Endothelial cell of umbilical vein (primary cell): ENCODE measurements around the gene ASAP2. TPM values are rescaled to one million over a fixed set of nuclear protein-coding genes. Genes with fewer than 3 reads are reported as not detected.

ENCODE experiments used
- BruUV-seq: library from RNA; stranded (reverse); fragments of 400-500 nt; replicated peaks from 2 replicates; lab custom pipeline; 2021; lab: Mats Ljungman, UMichigan
- CTCF ChIA-PET: fragments of 300-600, 350-600 bp; sonication (Branson Sonifier 250); formaldehyde crosslinking; loops from one replicate; lab custom pipeline; 2021; ENCODE audit warnings: antibody characterized with exemption, inconsistent platforms; lab: Charles Lee
- POLR2A ChIA-PET: fragments of 300-600, 350-600 bp; sonication (Branson Sonifier 250); formaldehyde crosslinking; loops from one replicate; lab custom pipeline; 2021; ENCODE audit warnings: antibody characterized with exemption, inconsistent platforms; lab: Charles Lee
- DNase-seq: peaks from one replicate; pipeline ENCODE4 v3.0.0-alpha.2; 2011; ENCODE audit warnings: low read depth, low spot score
- FAIRE-seq: peaks from 2 replicates; lab custom pipeline; 2011; peaks lifted over from hg19 to GRCh38; lab: Jason Lieb, UNC
- H2AFZ ChIP-seq: 2 replicates; pipeline ENCODE4 v1.6.0; 2012; ENCODE audit warnings: low read depth, low read length, control low read depth, inconsistent platforms
- H3K27ac ChIP-seq: 2 replicates; pipeline ENCODE4 v1.5.1; 2011; ENCODE audit warnings: low read depth, mild to moderate bottlenecking, control low read depth, low read length, moderate library complexity; ENCODE audit not compliant: insufficient read depth
- H3K27me3 ChIP-seq, 2 experiments: 2 replicates each; pipeline versions ENCODE4 v1.6.0 to v1.6.1; 2011; ENCODE audit warnings: low read length in 2 of 2, mixed read lengths in 1 of 2; ENCODE audit not compliant: control insufficient read depth in 2 of 2, insufficient read depth in 2 of 2
- H3K36me3 ChIP-seq, 2 experiments: 2 replicates in 1 of 2; 3 replicates in 1 of 2; pipeline ENCODE4 v1.5.1; 2011; ENCODE audit warnings: low read length in 2 of 2, mild to moderate bottlenecking in 1 of 2, moderate library complexity in 1 of 2; ENCODE audit not compliant: control insufficient read depth in 2 of 2, insufficient read depth in 2 of 2; ENCODE audit errors: extremely low read depth in 1 of 2
- H3K4me1 ChIP-seq: 3 replicates; pipeline ENCODE4 v1.5.1; 2011; ENCODE audit warnings: mild to moderate bottlenecking, low read length; ENCODE audit not compliant: control insufficient read depth, insufficient read depth; ENCODE audit errors: extremely low read depth
- H3K4me2 ChIP-seq: 2 replicates; pipeline ENCODE4 v1.6.1; 2011; ENCODE audit warnings: low read length, control low read depth, mixed read lengths; ENCODE audit not compliant: insufficient read depth
- H3K4me3 ChIP-seq, 3 experiments: fragments of 200-600 bp in 1 of 3; sonication (generic), shearing (Covaris generic) in 1 of 3; replicated peaks in 1 of 3; 2 replicates each; pipeline ENCODE4 v1.5.1; 2011 to 2016; ENCODE audit warnings: control low read depth in 3 of 3, low read length in 3 of 3, mild to moderate bottlenecking in 2 of 3, inconsistent platforms in 1 of 3, low read depth in 1 of 3, moderate library complexity in 1 of 3; ENCODE audit not compliant: insufficient read depth in 1 of 3
- H3K79me2 ChIP-seq: 2 replicates; pipeline ENCODE4 v1.6.0; 2012; ENCODE audit warnings: low read length, inconsistent platforms; ENCODE audit not compliant: control insufficient read depth, insufficient read depth
- H3K9ac ChIP-seq: replicated peaks from 2 replicates; pipeline ENCODE3; 2011; ENCODE audit warnings: low read length, control low read depth; ENCODE audit not compliant: insufficient read depth; ENCODE audit errors: extremely low read depth
- H3K9me1 ChIP-seq: replicated peaks from 3 replicates; pipeline ENCODE4 v1.6.0; 2011; ENCODE audit warnings: mild to moderate bottlenecking, low read length; ENCODE audit not compliant: control insufficient read depth, insufficient read depth; ENCODE audit errors: extremely low read depth
- H3K9me3 ChIP-seq: replicated peaks from 2 replicates; pipeline ENCODE4 v1.5.1; 2012; ENCODE audit warnings: low read length, inconsistent platforms; ENCODE audit not compliant: control insufficient read depth, insufficient read depth
- H4K20me1 ChIP-seq: replicated peaks from 2 replicates; pipeline ENCODE3; 2011; ENCODE audit warnings: mild to moderate bottlenecking, low read length; ENCODE audit not compliant: control insufficient read depth, insufficient read depth; ENCODE audit errors: extremely low read depth
- CTCF ChIP-seq, 2 donors: IDR thresholded peaks; 1 replicate in 1 of 2; 2 replicates in 1 of 2; pipeline ENCODE4 v1.5.1; 2011; ENCODE audit warnings: low read length in 2 of 2, mild to moderate bottlenecking in 2 of 2, moderate library complexity in 2 of 2, control low read depth in 1 of 2, inconsistent platforms in 1 of 2, low read depth in 1 of 2; ENCODE audit not compliant: insufficient read depth in 1 of 2; ENCODE audit errors: extremely low read depth in 1 of 2
- EZH2 ChIP-seq: IDR thresholded peaks from 2 replicates; pipeline ENCODE4 v1.6.1; 2012; ENCODE audit warnings: borderline replicate concordance, low read depth, mild to moderate bottlenecking, moderate library complexity, low read length, inconsistent platforms; ENCODE audit not compliant: severe bottlenecking
- FOS ChIP-seq: IDR thresholded peaks from 2 replicates; pipeline ENCODE4 v1.6.1; 2011; ENCODE audit warnings: mild to moderate bottlenecking, low read length, moderate library complexity, borderline replicate concordance; ENCODE audit not compliant: insufficient read depth
- GATA2 ChIP-seq: IDR thresholded peaks from 2 replicates; pipeline ENCODE4 v1.7.0; 2011; ENCODE audit warnings: low read depth, mild to moderate bottlenecking, moderate library complexity, mixed read lengths, low read length; ENCODE audit not compliant: insufficient read length, insufficient read depth
- MAX ChIP-seq: IDR thresholded peaks from 2 replicates; pipeline ENCODE4 v1.6.1; 2011; ENCODE audit not compliant: insufficient read depth, insufficient read length
- POLR2AphosphoS5 ChIP-seq: IDR thresholded peaks from 2 replicates; pipeline ENCODE4 v1.6.1; 2012; ENCODE audit warnings: low read depth, mild to moderate bottlenecking, control low read depth, low read length, moderate library complexity; ENCODE audit not compliant: insufficient read depth
- dilution Hi-C: fragments of 300-500 bp; cut with MboI; formaldehyde crosslinking; loops from one replicate; pipeline ENCODE4 v1.15.0; 2019; ENCODE audit warnings: low sequenced_read_pairs; ENCODE audit not compliant: extremely low pct_ligation_motif_present
- intact Hi-C: fragments of 100-400 bp; cut with micrococcal nuclease; formaldehyde crosslinking; loops from one replicate; pipeline ENCODE4 v1.10.0; 2022
- polyA plus RNA-seq, 4 experiments: library from polyadenylated mRNA; depleted of rRNA in 3 of 4; stranded (reverse) in 3 of 4; unstranded in 1 of 4; fragments of >200 nt; gene quantifications; 2 replicates each; pipeline versions ENCODE4 v1.2.1 to v1.2.3, GENCODE V29; 2011 to 2012; ENCODE audit warnings: missing spikeins in 1 of 4
- total RNA-seq: library from RNA; stranded (reverse); gene quantifications from 2 replicates; pipeline ENCODE4 v1.2.3, GENCODE V29; 2021

Gene ASAP2
- total and polyA plus RNA-seq, 2 donors (not counting 3 experiments of a cell fraction or from before 2014, with no cell fraction given) = 31.1 to 79.2 TPM

- H3K27ac ChIP-seq = peak overlapping the region; percentile 98
- DNase-seq = no peak
- dilution Hi-C loops = no loop called here
- CTCF ChIA-PET = interaction anchor here (1.1 to 8.5 kb wide), 4 partner anchors 17 to 105 kb away, joined by 3 to 65 read pairs (median 31); partner anchors contain the start of gene ASAP2
- peaks cover 85% of the 10 kb centered on the region for H3K79me2 ChIP-seq
- peak overlapping the region; percentile 22 for H3K4me2 ChIP-seq
- H3K4me1 ChIP-seq = peaks cover 100% of the 10 kb centered on the region
- no peak for TF ChIP-seq POLR2AphosphoS5
- no peak for TF ChIP-seq EZH2
- no peaks in the 10 kb centered on the region for H3K27me3 ChIP-seq
- no peak for FAIRE-seq
- H3K4me3 ChIP-seq = no peak overlapping the region
- H2AFZ ChIP-seq = no peak overlapping the region
- no peaks in the 10 kb centered on the region for H4K20me1 ChIP-seq
- no peaks in the 10 kb centered on the region for H3K9me3 ChIP-seq
- H3K36me3 ChIP-seq = no peaks in the 10 kb centered on the region
- H3K9ac ChIP-seq = no peak overlapping the region
- POLR2A ChIA-PET = no interaction called here
- no TSS peak for BruUV-seq
- intact Hi-C loops = no loop called here
- no peaks in the 10 kb centered on the region for H3K9me1 ChIP-seq
Measured at GRCh38 chr2:9232166-9232479, 25.5 kb downstream of the ASAP2 start.

GRCh38 chr2:9232886-9233285, 26.3 kb downstream of the ASAP2 start:
- DNase-seq (peak; percentile 53), FAIRE-seq (no peak)
- POLR2A ChIA-PET = no interaction called here
- intact Hi-C loops = no loop called here
- Histone ChIP-seq H3K4me2 (peak overlapping the region; percentile 22), H3K9me3 (no peaks in the 10 kb centered on the region), H2AFZ (no peak overlapping the region), H4K20me1 (no peaks in the 10 kb centered on the region), H3K4me1 (peaks cover 100% of the 10 kb centered on the region), H3K27ac (peak overlapping the region; percentile 98), H3K9ac (peak overlapping the region; percentile 44), H3K36me3 (no peaks in the 10 kb centered on the region), H3K9me1 (no peaks in the 10 kb centered on the region), H3K27me3 (no peaks in the 10 kb centered on the region), H3K79me2 (peaks cover 86% of the 10 kb centered on the region), H3K4me3 (no peak overlapping the region)
- CTCF ChIA-PET = interaction anchor here (1.1 to 8.5 kb wide), 4 partner anchors 17 to 105 kb away, joined by 3 to 65 read pairs (median 31); partner anchors contain the start of gene ASAP2
- TF ChIP-seq GATA2 (peak; percentile 82), MAX (no peak), FOS (peak; percentile 19), CTCF (IDR thresholded peaks at IDR 0.05; ENCODE audit: extremely low read depth in 1 of 2, insufficient read depth in 1 of 2, low read depth in 1 of 2, low read length in 2 of 2) (no peak)
- no TSS peak for BruUV-seq
- dilution Hi-C loops = no loop called here
